Chondrocyte (in vitro differentiated cells): ENCODE results near the gene CEMP1. TPM values are rescaled to one million over a fixed set of nuclear protein-coding genes. Genes with fewer than 3 reads are reported as not detected.

Experiments used
- DNase-seq: peaks from one replicate; pipeline ENCODE4 v3.0.0; 2021; ENCODE audit warnings: mixed read lengths, low spot score
- H3K27ac Mint-ChIP-seq: one replicate; pipeline ENCODE4 v1.8.0; 2021; ENCODE audit warnings: mild to moderate bottlenecking, moderate library complexity, mixed read lengths; ENCODE audit not compliant: unreplicated experiment
- H3K27me3 Mint-ChIP-seq: 2 replicates; pipeline ENCODE4 v1.8.0; 2021; ENCODE audit warnings: low read depth, mixed read lengths
- H3K36me3 Mint-ChIP-seq: 2 replicates; pipeline ENCODE4 v1.8.0; 2021; ENCODE audit warnings: low read depth, mixed read lengths
- H3K4me1 Mint-ChIP-seq: 2 replicates; pipeline ENCODE4 v1.8.0; 2021; ENCODE audit warnings: low read depth, mild to moderate bottlenecking, mixed read lengths
- H3K4me3 Mint-ChIP-seq: one replicate; pipeline ENCODE4 v1.8.0; 2021; ENCODE audit warnings: mild to moderate bottlenecking, moderate library complexity, mixed read lengths; ENCODE audit not compliant: unreplicated experiment
- H3K9me3 Mint-ChIP-seq: 2 replicates; pipeline ENCODE4 v1.8.0; 2021; ENCODE audit warnings: low read depth, mixed read lengths
- CTCF ChIP-seq: fragments of 200-600 bp; sonication (generic); IDR thresholded peaks from 2 replicates; pipeline ENCODE4 v1.5.0; 2021; ENCODE audit warnings: antibody characterized with exemption, mild to moderate bottlenecking, moderate library complexity
- total RNA-seq: library from RNA; stranded (reverse); gene quantifications from 3 replicates; pipeline ENCODE4 v1.2.1, GENCODE V29; 2021

Gene CEMP1
- total RNA-seq, 1 donor from 2014 or later, result not detected

- no peak for DNase-seq
- Mint-ChIP-seq H3K27ac (peak overlapping the region; percentile 95), H3K4me1 (peaks cover 45% of the 10 kb centered on the region), H3K27me3 (no peaks in the 10 kb centered on the region), H3K4me3 (peak overlapping the region; percentile 90), H3K36me3 (peaks cover 3% of the 10 kb centered on the region), H3K9me3 (no peaks in the 10 kb centered on the region)
- no peak for TF ChIP-seq CTCF
These were observed 16.7 kb downstream of the CEMP1 start for GRCh38 chr16:2514333-2515179.

DNA sequence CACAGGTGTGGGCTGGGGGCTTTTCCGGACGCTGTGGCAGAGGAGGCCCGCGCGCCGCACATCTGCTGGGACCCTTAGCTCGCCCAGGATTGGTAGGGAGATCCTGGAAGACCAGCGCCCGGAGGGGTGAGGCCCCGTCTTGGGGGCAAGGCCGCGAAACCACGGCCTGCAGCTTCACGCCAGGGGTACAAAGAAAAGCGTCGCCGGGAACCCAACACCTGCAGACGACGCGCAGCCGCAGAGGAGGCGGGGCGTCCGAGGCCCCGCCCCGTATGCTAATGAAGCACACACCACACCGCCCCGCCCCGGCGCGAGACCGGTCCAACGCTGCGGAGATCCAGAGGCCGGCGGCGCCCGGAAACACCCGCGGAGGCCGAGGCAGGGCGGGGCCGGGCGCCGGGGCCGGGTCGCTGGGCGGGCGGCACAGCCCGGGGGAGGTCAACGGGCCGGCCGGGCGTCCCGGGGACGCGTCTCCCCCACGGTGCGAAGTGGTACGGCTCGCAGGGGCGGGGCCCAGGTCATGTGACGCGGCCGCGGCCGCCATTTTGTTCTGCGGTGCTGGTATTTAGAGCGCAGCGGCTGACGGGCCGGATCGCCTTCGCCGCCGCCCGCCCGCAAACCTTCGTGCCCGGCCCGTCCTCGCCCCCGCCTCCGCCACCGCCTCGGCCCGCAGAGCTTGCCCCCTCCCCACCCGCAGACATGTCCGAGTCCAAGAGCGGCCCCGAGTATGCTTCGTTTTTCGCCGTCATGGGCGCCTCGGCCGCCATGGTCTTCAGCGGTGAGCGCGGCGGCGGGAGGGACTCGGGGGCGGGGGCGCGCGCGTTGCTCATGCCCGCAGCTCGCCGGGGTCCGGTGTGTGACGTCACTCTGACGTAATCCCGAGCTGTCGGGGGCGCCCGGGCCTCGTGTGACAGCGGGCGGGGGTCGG lies 17.5 kb downstream of the CEMP1 start, which contains the start of gene ATP6V0C:
TSS of gene ATP6V0C (plus strand) at position 548 of the 928 bp plus-strand sequence. CDS start at position 700, 152 bp downstream.
- Mint-ChIP-seq H3K9me3 (no peaks in the 10 kb centered on the region), H3K27me3 (no peaks in the 10 kb centered on the region), H3K27ac (peak within 1 kb of the TSS; percentile 95), H3K4me1 (peaks cover 39% of the 10 kb centered on the region), H3K4me3 (peak within 1 kb of the TSS; percentile 90), H3K36me3 (peaks cover 3% of the 10 kb centered on the region)
- DNase-seq, result peak; percentile 95
- TF ChIP-seq CTCF, result no peak

GRCh38 chr16:2512735-2513404 lies 18.3 kb downstream of the CEMP1 start:
- peak; percentile 87 for DNase-seq
- H3K4me1 Mint-ChIP-seq, result peaks cover 37% of the 10 kb centered on the region
- H3K4me3 Mint-ChIP-seq, result peak overlapping the region; percentile 77
- H3K27me3 Mint-ChIP-seq, result no peaks in the 10 kb centered on the region
- peak overlapping the region; percentile 77 for H3K27ac Mint-ChIP-seq
- H3K9me3 Mint-ChIP-seq, result no peaks in the 10 kb centered on the region
- no peak for TF ChIP-seq CTCF
- H3K36me3 Mint-ChIP-seq, result peaks cover 3% of the 10 kb centered on the region

GRCh38 chr16:2511996-2512734 lies 19.0 kb downstream of the CEMP1 start:
- no peak for TF ChIP-seq CTCF
- Mint-ChIP-seq H3K36me3 (peaks cover 3% of the 10 kb centered on the region), H3K4me3 (no peak overlapping the region), H3K9me3 (no peaks in the 10 kb centered on the region), H3K27ac (peak overlapping the region; percentile 59), H3K4me1 (peaks cover 30% of the 10 kb centered on the region), H3K27me3 (no peaks in the 10 kb centered on the region)
- DNase-seq, result no peak
